ENCODE results near the gene NES. TPM values are rescaled to one million over a fixed set of nuclear protein-coding genes. Genes with fewer than 3 reads are reported as not detected.

NES gene
- total RNA-seq, 2 experiments from 2014 or later: not detected

GRCh38 chr1:156700736-156701531 lies 23.7 kb upstream of the NES start:
- POLR2A ChIA-PET: no interaction called here
- H3K27ac Mint-ChIP-seq: no peak overlapping the region

GRCh38 chr1:156698995-156699394 lies 21.8 kb upstream of the NES start:
- CTCF ChIA-PET: interaction anchor here (0.8 to 1.7 kb wide), 3 partner anchors 9 to 27 kb away, joined by 3 to 6 read pairs (median 6); no protein-coding TSS in a partner anchor
- H3K4me3 Mint-ChIP-seq: no peak overlapping the region
- H3K27me3 Mint-ChIP-seq: peaks cover 24% of the 10 kb centered on the region
- no peak for DNase-seq
- POLR2A ChIA-PET: no interaction called here
- no peaks in the 10 kb centered on the region for H3K9me3 Mint-ChIP-seq
- H3K4me1 Mint-ChIP-seq: no peaks in the 10 kb centered on the region
- H3K27ac Mint-ChIP-seq: no peak overlapping the region
- no peaks in the 10 kb centered on the region for H3K36me3 Mint-ChIP-seq (ENCODE audit: low read depth)

More at GRCh38 chr1:156700736-156701531, 23.7 kb upstream of the NES start:
- Mint-ChIP-seq H3K9me3 (no peaks in the 10 kb centered on the region), H3K4me3 (no peak overlapping the region), H3K4me1 (peaks cover 11% of the 10 kb centered on the region), H3K27me3 (peaks cover 33% of the 10 kb centered on the region), H3K36me3 (ENCODE audit: low read depth) (peaks cover 5% of the 10 kb centered on the region)
- no peak for DNase-seq
- CTCF ChIA-PET: interaction anchor here (1.0 to 3.0 kb wide), 7 partner anchors 10 to 40 kb away, joined by 3 to 20 read pairs (median 4); no protein-coding TSS in a partner anchor

GRCh38 chr1:156697481-156697880 lies 20.3 kb upstream of the NES start:
- H3K4me1 Mint-ChIP-seq: peaks cover 9% of the 10 kb centered on the region
- H3K36me3 Mint-ChIP-seq (ENCODE audit: low read depth): no peaks in the 10 kb centered on the region
- H3K27me3 Mint-ChIP-seq: peaks cover 28% of the 10 kb centered on the region
- no peak overlapping the region for H3K4me3 Mint-ChIP-seq
- H3K27ac Mint-ChIP-seq: no peak overlapping the region
- H3K9me3 Mint-ChIP-seq: no peaks in the 10 kb centered on the region
- ChIA-PET CTCF (interaction anchor here (0.7 to 1.7 kb wide), 5 partner anchors 8 to 197 kb away, joined by 3 to 6 read pairs (median 3); partner anchors contain the start of gene CRABP2), POLR2A (no interaction called here)
- no peak for DNase-seq

GRCh38 chr1:156696755-156697154 lies 19.5 kb upstream of the NES start:
- H3K4me1 Mint-ChIP-seq: peaks cover 17% of the 10 kb centered on the region
- no peaks in the 10 kb centered on the region for H3K9me3 Mint-ChIP-seq
- H3K27me3 Mint-ChIP-seq: peaks cover 35% of the 10 kb centered on the region
- no peak overlapping the region for H3K4me3 Mint-ChIP-seq
- ChIA-PET POLR2A (no interaction called here), CTCF (interaction anchor here (1.4 to 3.8 kb wide), 2 partner anchors 10 to 29 kb away, joined by 3 to 13 read pairs; partner anchors contain the start of gene CRABP2)
- no peaks in the 10 kb centered on the region for H3K36me3 Mint-ChIP-seq (ENCODE audit: low read depth)
- H3K27ac Mint-ChIP-seq: no peak overlapping the region
- no peak for DNase-seq

GRCh38 chr1:156694690-156694962 lies 17.4 kb upstream of the NES start:
- no peak for DNase-seq
- Mint-ChIP-seq H3K9me3 (no peaks in the 10 kb centered on the region), H3K36me3 (ENCODE audit: low read depth) (no peaks in the 10 kb centered on the region), H3K4me3 (no peak overlapping the region), H3K27ac (no peak overlapping the region), H3K4me1 (peaks cover 21% of the 10 kb centered on the region), H3K27me3 (peaks cover 55% of the 10 kb centered on the region)
- ChIA-PET POLR2A (no interaction called here), CTCF (interaction anchor here (0.6 to 3.8 kb wide), 4 partner anchors 12 to 159 kb away, joined by 3 to 13 read pairs (median 6); partner anchors contain the start of gene CRABP2)

GRCh38 chr1:156693848-156694689 lies 16.9 kb upstream of the NES start:
- no peak overlapping the region for H3K27ac Mint-ChIP-seq
- H3K4me1 Mint-ChIP-seq: peaks cover 24% of the 10 kb centered on the region
- H3K36me3 Mint-ChIP-seq (ENCODE audit: low read depth): no peaks in the 10 kb centered on the region

GRCh38 chr1:156692925-156693847 lies 16.0 kb upstream of the NES start:
- Mint-ChIP-seq H3K27ac (no peak overlapping the region), H3K36me3 (ENCODE audit: low read depth) (no peaks in the 10 kb centered on the region), H3K9me3 (no peaks in the 10 kb centered on the region), H3K4me1 (peaks cover 24% of the 10 kb centered on the region), H3K4me3 (no peak overlapping the region), H3K27me3 (peaks cover 66% of the 10 kb centered on the region)
- ChIA-PET POLR2A (no interaction called here), CTCF (interaction anchor here (2.1 to 5.0 kb wide), 3 partner anchors 13 to 35 kb away, joined by 8 to 106 read pairs (median 13); partner anchors contain the start of genes CRABP2, ISG20L2 and METTL25B)
- peak; percentile 36 for DNase-seq

More at GRCh38 chr1:156693848-156694689, 16.9 kb upstream of the NES start:
- ChIA-PET POLR2A (no interaction called here), CTCF (interaction anchor here (0.6 to 3.8 kb wide), 4 partner anchors 12 to 749 kb away, joined by 3 to 13 read pairs (median 6); partner anchors contain the start of gene CRABP2)
- H3K4me3 Mint-ChIP-seq: no peak overlapping the region
- no peak for DNase-seq
- H3K27me3 Mint-ChIP-seq: peaks cover 58% of the 10 kb centered on the region
- no peaks in the 10 kb centered on the region for H3K9me3 Mint-ChIP-seq

GRCh38 chr1:156692441-156692924 lies 15.3 kb upstream of the NES start:
- Mint-ChIP-seq H3K4me3 (no peak overlapping the region), H3K27me3 (peaks cover 66% of the 10 kb centered on the region), H3K4me1 (peaks cover 24% of the 10 kb centered on the region), H3K9me3 (no peaks in the 10 kb centered on the region), H3K36me3 (ENCODE audit: low read depth) (no peaks in the 10 kb centered on the region), H3K27ac (no peak overlapping the region)
- ChIA-PET POLR2A (no interaction called here), CTCF (interaction anchor here (0.9 to 5.0 kb wide), 6 partner anchors 11 to 235 kb away, joined by 3 to 106 read pairs (median 38); partner anchors contain the start of genes CRABP2, ISG20L2, METTL25B and NES)
- DNase-seq: no peak

GRCh38 chr1:156691665-156692440 lies 14.6 kb upstream of the NES start:
- ChIA-PET CTCF (interaction anchor here (0.6 to 5.0 kb wide), 14 partner anchors 7 to 236 kb away, joined by 3 to 106 read pairs (median 6); partner anchors contain the start of genes CRABP2, ISG20L2, METTL25B and NES), POLR2A (no interaction called here)
- no peak for DNase-seq
- Mint-ChIP-seq H3K27me3 (peaks cover 66% of the 10 kb centered on the region), H3K4me1 (peaks cover 24% of the 10 kb centered on the region), H3K27ac (no peak overlapping the region), H3K9me3 (no peaks in the 10 kb centered on the region), H3K36me3 (ENCODE audit: low read depth) (no peaks in the 10 kb centered on the region), H3K4me3 (no peak overlapping the region)

- CTCF ChIA-PET: interaction anchor here (0.6 to 5.0 kb wide), 16 partner anchors 7 to 236 kb away, joined by 3 to 106 read pairs (median 6); partner anchors contain the start of genes CRABP2, ISG20L2, METTL25B and MRPL24
These were observed 14.0 kb upstream of the NES start for GRCh38 chr1:156691191-156691590.

GRCh38 chr1:156690675-156691036 lies 13.4 kb upstream of the NES start:
- no peak for DNase-seq
- POLR2A ChIA-PET: no interaction called here
- H3K4me3 Mint-ChIP-seq: no peak overlapping the region
- CTCF ChIA-PET: interaction anchor here (1.1 to 5.0 kb wide), 18 partner anchors 8 to 199 kb away, joined by 3 to 106 read pairs (median 7); partner anchors contain the start of genes CRABP2, ISG20L2, METTL25B and MRPL24
- no peak overlapping the region for H3K27ac Mint-ChIP-seq
- no peaks in the 10 kb centered on the region for H3K9me3 Mint-ChIP-seq
- H3K36me3 Mint-ChIP-seq (ENCODE audit: low read depth): no peaks in the 10 kb centered on the region
- peaks cover 63% of the 10 kb centered on the region for H3K27me3 Mint-ChIP-seq
- peaks cover 24% of the 10 kb centered on the region for H3K4me1 Mint-ChIP-seq

More at GRCh38 chr1:156691191-156691590, 14.0 kb upstream of the NES start:
- Mint-ChIP-seq H3K4me3 (no peak overlapping the region), H3K27ac (no peak overlapping the region), H3K4me1 (peaks cover 24% of the 10 kb centered on the region), H3K27me3 (peaks cover 62% of the 10 kb centered on the region), H3K36me3 (ENCODE audit: low read depth) (no peaks in the 10 kb centered on the region), H3K9me3 (no peaks in the 10 kb centered on the region)
- no peak for DNase-seq
- POLR2A ChIA-PET: no interaction called here

All from activated CD4-positive, alpha-beta T cell treated with anti-CD3 and anti-CD28 coated beads, Interleukin-2, amount 10 ng/mL, durations not matched to agents 7 days and 5 days (primary cell).